Measurements from ENCODE around the gene DZANK1. TPM values are rescaled to one million over a fixed set of nuclear protein-coding genes. Genes with fewer than 3 reads are reported as not detected.
"Not testable (repeated sequence)": the region's sequence is repeated elsewhere in the genome, so short reads cannot be mapped to it uniquely, and the experiment has no call there.

Gene DZANK1
- total RNA-seq, 1 donor from 2014 or later: 0.48 TPM

GRCh38 chr20:18394363-18394762, 72.5 kb downstream of the DZANK1 start:
- intact Hi-C loops (cut with DNase I): no loop called here
- ATAC-seq (ENCODE audit: poor library complexity) (no peak), DNase-seq (no peak)

- no peak for DNase-seq
- ATAC-seq (ENCODE audit: poor library complexity): no peak
- intact Hi-C loops (cut with DNase I): no loop called here
These were observed 75.1 kb downstream of the DZANK1 start for GRCh38 chr20:18391686-18392085.

- ATAC-seq (ENCODE audit: poor library complexity): no peak
These were observed 76.6 kb downstream of the DZANK1 start for GRCh38 chr20:18390201-18390600.

GRCh38 chr20:18388860-18389259, 78.0 kb downstream of the DZANK1 start:
- intact Hi-C loops (cut with DNase I): no loop called here
- no peak for ATAC-seq (ENCODE audit: poor library complexity)
- no peak for DNase-seq

More at GRCh38 chr20:18390201-18390600, 76.6 kb downstream of the DZANK1 start:
- intact Hi-C loops (cut with DNase I): no loop called here
- no peak for DNase-seq

- ATAC-seq (ENCODE audit: poor library complexity) (no peak), DNase-seq (no peak)
- intact Hi-C loops (cut with DNase I): no loop called here
These were observed 85.8 kb downstream of the DZANK1 start for GRCh38 chr20:18380908-18381529.

GRCh38 chr20:18377896-18378481, 88.8 kb downstream of the DZANK1 start:
- ATAC-seq (ENCODE audit: poor library complexity): no peak
- DNase-seq: no peak
- intact Hi-C loops (cut with DNase I): no loop called here

GRCh38 chr20:18375551-18375950, 91.3 kb downstream of the DZANK1 start:
- intact Hi-C loops (cut with DNase I); DNase-seq; ATAC-seq (ENCODE audit: poor library complexity): not testable (repeated sequence)

GRCh38 chr20:18372296-18372695, 94.5 kb downstream of the DZANK1 start:
- intact Hi-C loops (cut with DNase I): no loop called here
- no peak for ATAC-seq (ENCODE audit: poor library complexity)
- DNase-seq: no peak

GRCh38 chr20:18364768-18365167, 102.1 kb downstream of the DZANK1 start:
- intact Hi-C loops (cut with DNase I): no loop called here
- DNase-seq (no peak), ATAC-seq (ENCODE audit: poor library complexity) (no peak)

- no peak for ATAC-seq (ENCODE audit: poor library complexity)
- intact Hi-C loops (cut with DNase I): no loop called here
- no peak for DNase-seq
These were observed 103.1 kb downstream of the DZANK1 start for GRCh38 chr20:18363708-18364107.

GRCh38 chr20:18362916-18363315, 103.9 kb downstream of the DZANK1 start:
- DNase-seq: no peak
- ATAC-seq (ENCODE audit: poor library complexity): no peak
- intact Hi-C loops (cut with DNase I): no loop called here

GRCh38 chr20:18361678-18362077, 105.2 kb downstream of the DZANK1 start:
- intact Hi-C loops (cut with DNase I): no loop called here
- ATAC-seq (ENCODE audit: poor library complexity): no peak

GRCh38 chr20:18360635-18361034, 106.2 kb downstream of the DZANK1 start:
- intact Hi-C loops (cut with DNase I): no loop called here
- ATAC-seq (ENCODE audit: poor library complexity) (no peak), DNase-seq (no peak)

More at GRCh38 chr20:18361678-18362077, 105.2 kb downstream of the DZANK1 start:
- no peak for DNase-seq

GRCh38 chr20:18359854-18360253, 107.0 kb downstream of the DZANK1 start:
- intact Hi-C loops (cut with DNase I): no loop called here
- ATAC-seq (ENCODE audit: poor library complexity): no peak
- no peak for DNase-seq

- intact Hi-C loops (cut with DNase I); ATAC-seq (ENCODE audit: poor library complexity); DNase-seq: not testable (repeated sequence)
These were observed 117.1 kb downstream of the DZANK1 start for GRCh38 chr20:18349749-18350148.

Small RNA genes within 50 kb of the gene (microRNA-seq; reads per million reads assigned to microRNA genes)
- not detected for gene MIR3192

Other genes with a start within 250 kb of the DZANK1 start
- gene ZNF133, start 178.5 kb downstream of the DZANK1 start, total RNA-seq: 5.3 TPM
- gene POLR3F, start 360 bp upstream of the DZANK1 start, total RNA-seq: 5.2 TPM
- 4.5 TPM for gene RBBP9, start 30.2 kb upstream of the DZANK1 start, total RNA-seq
- gene SEC23B, start 40.9 kb upstream of the DZANK1 start, total RNA-seq: 8.6 TPM
- 108 TPM for gene SMIM26, start 100.4 kb upstream of the DZANK1 start, total RNA-seq
- 12.4 TPM for gene DTD1, start 121.0 kb upstream of the DZANK1 start, total RNA-seq